ENCODE data around the gene PRKAA2. TPM values are rescaled to one million over a fixed set of nuclear protein-coding genes. Genes with fewer than 3 reads are reported as not detected.

Gene PRKAA2
- total and polyA plus RNA-seq, 10 of the 15 experiments (the other 5 are each of a cell fraction or from before 2014, with no cell fraction given): 0.01 TPM; not detected in 9

- TF ChIP-seq, protein P1, sequence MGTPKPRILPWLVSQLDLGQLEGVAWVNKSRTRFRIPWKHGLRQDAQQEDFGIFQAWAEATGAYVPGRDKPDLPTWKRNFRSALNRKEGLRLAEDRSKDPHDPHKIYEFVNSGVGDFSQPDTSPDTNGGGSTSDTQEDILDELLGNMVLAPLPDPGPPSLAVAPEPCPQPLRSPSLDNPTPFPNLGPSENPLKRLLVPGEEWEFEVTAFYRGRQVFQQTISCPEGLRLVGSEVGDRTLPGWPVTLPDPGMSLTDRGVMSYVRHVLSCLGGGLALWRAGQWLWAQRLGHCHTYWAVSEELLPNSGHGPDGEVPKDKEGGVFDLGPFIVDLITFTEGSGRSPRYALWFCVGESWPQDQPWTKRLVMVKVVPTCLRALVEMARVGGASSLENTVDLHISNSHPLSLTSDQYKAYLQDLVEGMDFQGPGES (IDR thresholded peaks at IDR 0.05): no peak
- TF ChIP-seq HDAC6 (IDR thresholded peaks at IDR 0.05; ENCODE audit: unreplicated experiment): no peak
- TF ChIP-seq SRF (IDR thresholded peaks at IDR 0.05; ENCODE audit: low read depth in 2 of 2, low read length in 2 of 2): no peak
- TF ChIP-seq CEBPB (IDR thresholded peaks at IDR 0.05; ENCODE audit: borderline replicate concordance in 1 of 2, low read depth in 2 of 2, low read length in 2 of 2): no peak
These were observed 20.3 kb downstream of the PRKAA2 start (continued) for GRCh38 chr1:56665384-56665783.

DNA sequence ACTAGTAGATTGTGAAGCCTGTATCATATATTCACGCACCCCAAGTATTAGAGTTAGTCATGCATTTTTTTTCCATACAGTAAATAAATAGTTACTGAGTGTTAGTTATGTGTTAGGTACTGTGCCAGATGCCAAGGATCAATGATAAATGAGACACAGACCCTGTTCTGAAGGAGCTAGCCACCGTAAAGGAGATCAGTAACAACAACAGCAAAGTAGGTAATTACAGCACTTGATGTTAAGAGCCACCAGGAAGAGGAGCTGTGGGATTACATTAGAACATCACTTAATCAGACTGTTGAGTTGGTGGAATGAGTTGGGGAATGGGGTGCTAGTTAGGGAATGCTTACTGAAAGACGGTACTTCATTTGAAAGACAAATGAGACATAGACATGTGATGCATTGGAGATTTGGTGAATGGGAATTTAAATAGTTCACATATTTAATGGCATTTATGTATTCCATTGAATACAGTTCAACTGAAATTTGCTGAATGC, 21.0 kb downstream of the PRKAA2 start:
- H3K4me1 ChIP-seq (ENCODE audit: control insufficient read depth, insufficient read depth, low read length): no peaks in the 10 kb centered on the region
- POLR2A ChIA-PET: no interaction called here
- BruUV-seq (replicated peaks): no TSS peak
- in situ Hi-C loops (cut with MboI): no loop called here
- no peaks in the 10 kb centered on the region for H3K27me3 ChIP-seq (replicated peaks in 1 of 2; ENCODE audit: control insufficient read depth in 2 of 2, insufficient read depth in 2 of 2, low read length in 1 of 2)
- FAIRE-seq (no peak), DNase-seq (ENCODE audit: low read depth, low spot score) (no peak), ATAC-seq (no peak)
- H3K27ac ChIP-seq (ENCODE audit: control insufficient read depth, insufficient read depth): no peak overlapping the region
- CTCF ChIA-PET: no interaction called here
- no peaks in the 10 kb centered on the region for H3K9me3 ChIP-seq (replicated peaks; ENCODE audit: control insufficient read depth, insufficient read depth, low read length)
- RAD21 ChIA-PET (ENCODE audit: unreplicated experiment): no interaction called here
- H3K4me2 ChIP-seq (ENCODE audit: control insufficient read depth, insufficient read depth): no peak overlapping the region
- SMC1A ChIA-PET (ENCODE audit: uncharacterized antibody, unreplicated experiment): no interaction called here
- intact Hi-C loops (cut with micrococcal nuclease; ENCODE audit: unreplicated experiment): no loop called here
- WGBS (ENCODE audit: insufficient coverage, insufficient replicate concordance, low lambda C conversion rate, missing lambda C conversion rate): 18% methylated on average over 3 of the region's 3 CpGs
- H3K9ac ChIP-seq (ENCODE audit: control insufficient read depth, insufficient read depth, low read length): no peak overlapping the region
- no peaks in the 10 kb centered on the region for H3K79me2 ChIP-seq (ENCODE audit: control insufficient read depth, insufficient read depth, low read length)
- H2AFZ ChIP-seq (ENCODE audit: control insufficient read depth, low read depth, low read length): no peak overlapping the region
- H4K20me1 ChIP-seq (ENCODE audit: control insufficient read depth, insufficient read depth): no peaks in the 10 kb centered on the region
- H3K36me3 ChIP-seq (ENCODE audit: control insufficient read depth in 2 of 2, insufficient read depth in 2 of 2, low read length in 1 of 2): no peaks in the 10 kb centered on the region
- H3K4me3 ChIP-seq: no peak overlapping the region
- TF ChIP-seq, protein P2, sequence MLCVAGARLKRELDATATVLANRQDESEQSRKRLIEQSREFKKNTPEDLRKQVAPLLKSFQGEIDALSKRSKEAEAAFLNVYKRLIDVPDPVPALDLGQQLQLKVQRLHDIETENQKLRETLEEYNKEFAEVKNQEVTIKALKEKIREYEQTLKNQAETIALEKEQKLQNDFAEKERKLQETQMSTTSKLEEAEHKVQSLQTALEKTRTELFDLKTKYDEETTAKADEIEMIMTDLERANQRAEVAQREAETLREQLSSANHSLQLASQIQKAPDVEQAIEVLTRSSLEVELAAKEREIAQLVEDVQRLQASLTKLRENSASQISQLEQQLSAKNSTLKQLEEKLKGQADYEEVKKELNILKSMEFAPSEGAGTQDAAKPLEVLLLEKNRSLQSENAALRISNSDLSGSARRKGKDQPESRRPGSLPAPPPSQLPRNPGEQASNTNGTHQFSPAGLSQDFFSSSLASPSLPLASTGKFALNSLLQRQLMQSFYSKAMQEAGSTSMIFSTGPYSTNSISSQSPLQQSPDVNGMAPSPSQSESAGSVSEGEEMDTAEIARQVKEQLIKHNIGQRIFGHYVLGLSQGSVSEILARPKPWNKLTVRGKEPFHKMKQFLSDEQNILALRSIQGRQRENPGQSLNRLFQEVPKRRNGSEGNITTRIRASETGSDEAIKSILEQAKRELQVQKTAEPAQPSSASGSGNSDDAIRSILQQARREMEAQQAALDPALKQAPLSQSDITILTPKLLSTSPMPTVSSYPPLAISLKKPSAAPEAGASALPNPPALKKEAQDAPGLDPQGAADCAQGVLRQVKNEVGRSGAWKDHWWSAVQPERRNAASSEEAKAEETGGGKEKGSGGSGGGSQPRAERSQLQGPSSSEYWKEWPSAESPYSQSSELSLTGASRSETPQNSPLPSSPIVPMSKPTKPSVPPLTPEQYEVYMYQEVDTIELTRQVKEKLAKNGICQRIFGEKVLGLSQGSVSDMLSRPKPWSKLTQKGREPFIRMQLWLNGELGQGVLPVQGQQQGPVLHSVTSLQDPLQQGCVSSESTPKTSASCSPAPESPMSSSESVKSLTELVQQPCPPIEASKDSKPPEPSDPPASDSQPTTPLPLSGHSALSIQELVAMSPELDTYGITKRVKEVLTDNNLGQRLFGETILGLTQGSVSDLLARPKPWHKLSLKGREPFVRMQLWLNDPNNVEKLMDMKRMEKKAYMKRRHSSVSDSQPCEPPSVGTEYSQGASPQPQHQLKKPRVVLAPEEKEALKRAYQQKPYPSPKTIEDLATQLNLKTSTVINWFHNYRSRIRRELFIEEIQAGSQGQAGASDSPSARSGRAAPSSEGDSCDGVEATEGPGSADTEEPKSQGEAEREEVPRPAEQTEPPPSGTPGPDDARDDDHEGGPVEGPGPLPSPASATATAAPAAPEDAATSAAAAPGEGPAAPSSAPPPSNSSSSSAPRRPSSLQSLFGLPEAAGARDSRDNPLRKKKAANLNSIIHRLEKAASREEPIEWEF (IDR thresholded peaks at IDR 0.05; ENCODE audit: insufficient replicate concordance, low read depth, low read length): no peak
- TF ChIP-seq TCF12 (IDR thresholded peaks at IDR 0.05; ENCODE audit: low read depth, low read length) (no peak), NBN (IDR thresholded peaks at IDR 0.05) (no peak), NRF1 (conservative IDR thresholded peaks at IDR 0.05; ENCODE audit: low read depth, low read length) (no peak)
- TF ChIP-seq, protein P3, sequence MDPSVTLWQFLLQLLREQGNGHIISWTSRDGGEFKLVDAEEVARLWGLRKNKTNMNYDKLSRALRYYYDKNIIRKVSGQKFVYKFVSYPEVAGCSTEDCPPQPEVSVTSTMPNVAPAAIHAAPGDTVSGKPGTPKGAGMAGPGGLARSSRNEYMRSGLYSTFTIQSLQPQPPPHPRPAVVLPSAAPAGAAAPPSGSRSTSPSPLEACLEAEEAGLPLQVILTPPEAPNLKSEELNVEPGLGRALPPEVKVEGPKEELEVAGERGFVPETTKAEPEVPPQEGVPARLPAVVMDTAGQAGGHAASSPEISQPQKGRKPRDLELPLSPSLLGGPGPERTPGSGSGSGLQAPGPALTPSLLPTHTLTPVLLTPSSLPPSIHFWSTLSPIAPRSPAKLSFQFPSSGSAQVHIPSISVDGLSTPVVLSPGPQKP (IDR thresholded peaks at IDR 0.05; ENCODE audit: low read depth, low read length): no peak
- TF ChIP-seq, protein P4, sequence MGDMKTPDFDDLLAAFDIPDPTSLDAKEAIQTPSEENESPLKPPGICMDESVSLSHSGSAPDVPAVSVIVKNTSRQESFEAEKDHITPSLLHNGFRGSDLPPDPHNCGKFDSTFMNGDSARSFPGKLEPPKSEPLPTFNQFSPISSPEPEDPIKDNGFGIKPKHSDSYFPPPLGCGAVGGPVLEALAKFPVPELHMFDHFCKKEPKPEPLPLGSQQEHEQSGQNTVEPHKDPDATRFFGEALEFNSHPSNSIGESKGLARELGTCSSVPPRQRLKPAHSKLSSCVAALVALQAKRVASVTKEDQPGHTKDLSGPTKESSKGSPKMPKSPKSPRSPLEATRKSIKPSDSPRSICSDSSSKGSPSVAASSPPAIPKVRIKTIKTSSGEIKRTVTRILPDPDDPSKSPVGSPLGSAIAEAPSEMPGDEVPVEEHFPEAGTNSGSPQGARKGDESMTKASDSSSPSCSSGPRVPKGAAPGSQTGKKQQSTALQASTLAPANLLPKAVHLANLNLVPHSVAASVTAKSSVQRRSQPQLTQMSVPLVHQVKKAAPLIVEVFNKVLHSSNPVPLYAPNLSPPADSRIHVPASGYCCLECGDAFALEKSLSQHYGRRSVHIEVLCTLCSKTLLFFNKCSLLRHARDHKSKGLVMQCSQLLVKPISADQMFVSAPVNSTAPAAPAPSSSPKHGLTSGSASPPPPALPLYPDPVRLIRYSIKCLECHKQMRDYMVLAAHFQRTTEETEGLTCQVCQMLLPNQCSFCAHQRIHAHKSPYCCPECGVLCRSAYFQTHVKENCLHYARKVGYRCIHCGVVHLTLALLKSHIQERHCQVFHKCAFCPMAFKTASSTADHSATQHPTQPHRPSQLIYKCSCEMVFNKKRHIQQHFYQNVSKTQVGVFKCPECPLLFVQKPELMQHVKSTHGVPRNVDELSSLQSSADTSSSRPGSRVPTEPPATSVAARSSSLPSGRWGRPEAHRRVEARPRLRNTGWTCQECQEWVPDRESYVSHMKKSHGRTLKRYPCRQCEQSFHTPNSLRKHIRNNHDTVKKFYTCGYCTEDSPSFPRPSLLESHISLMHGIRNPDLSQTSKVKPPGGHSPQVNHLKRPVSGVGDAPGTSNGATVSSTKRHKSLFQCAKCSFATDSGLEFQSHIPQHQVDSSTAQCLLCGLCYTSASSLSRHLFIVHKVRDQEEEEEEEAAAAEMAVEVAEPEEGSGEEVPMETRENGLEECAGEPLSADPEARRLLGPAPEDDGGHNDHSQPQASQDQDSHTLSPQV (IDR thresholded peaks at IDR 0.05): no peak

Data from GM12878 (cell line).